HG03469 (cell line): ENCODE data around the gene SESTD1.

Source experiments
- ATAC-seq: cut with Tn5 transposase; IDR thresholded peaks from one replicate; pipeline ENCODE4 v1.9.1; 2021; ENCODE audit warnings: mild to moderate bottlenecking, moderate library complexity, moderate number of reproducible peaks; ENCODE audit not compliant: unreplicated experiment

Gene SESTD1

GRCh38 chr2:179264368-179265081 lies at the start of gene SESTD1:
SESTD1 (minus strand) TSS chr2:179264832; CDS start chr2:179191841, 72,991 bp downstream.
- peak; percentile 31 for ATAC-seq

GRCh38 chr2:179313057-179313456 lies 48.4 kb upstream of the SESTD1 start:
- ATAC-seq, result no peak

- ATAC-seq, result no peak
Measured at GRCh38 chr2:179311101-179311500, 46.5 kb upstream of the SESTD1 start.

- ATAC-seq, result no peak
Measured at GRCh38 chr2:179307616-179308371, 43.2 kb upstream of the SESTD1 start.

- ATAC-seq, result no peak
Measured at GRCh38 chr2:179305125-179305524, 40.5 kb upstream of the SESTD1 start.

- no peak for ATAC-seq
Measured at GRCh38 chr2:179304424-179304823, 39.8 kb upstream of the SESTD1 start.

- ATAC-seq, result no peak
Measured at GRCh38 chr2:179302764-179303571, 38.3 kb upstream of the SESTD1 start.

GRCh38 chr2:179302149-179302548 lies 37.5 kb upstream of the SESTD1 start:
- ATAC-seq, result no peak

GRCh38 chr2:179298666-179299065 lies 34.0 kb upstream of the SESTD1 start:
- no peak for ATAC-seq

GRCh38 chr2:179297927-179298326 lies 33.3 kb upstream of the SESTD1 start:
- ATAC-seq, result no peak

GRCh38 chr2:179290329-179290728 lies 25.7 kb upstream of the SESTD1 start:
- ATAC-seq, result no peak

GRCh38 chr2:179285060-179285459 lies 20.4 kb upstream of the SESTD1 start:
- ATAC-seq, result no peak

- ATAC-seq, result no peak
Measured at GRCh38 chr2:179277429-179278196, 13.0 kb upstream of the SESTD1 start.

GRCh38 chr2:179275253-179276012 lies 10.8 kb upstream of the SESTD1 start:
- ATAC-seq, result no peak

- ATAC-seq, result peak; percentile 98
Measured at GRCh38 chr2:179274749-179275148, 10.1 kb upstream of the SESTD1 start.

GRCh38 chr2:179273461-179273962 lies 8.9 kb upstream of the SESTD1 start:
- no peak for ATAC-seq

- ATAC-seq, result no peak
Measured at GRCh38 chr2:179272406-179273192, 8.0 kb upstream of the SESTD1 start.

- ATAC-seq, result no peak
Measured at GRCh38 chr2:179270689-179271088, 6.1 kb upstream of the SESTD1 start.
